GM21367 (cell line): Measurements from ENCODE around the gene DEFB131B.
"Not testable (repeated sequence)": the region's sequence is repeated elsewhere in the genome, so short reads cannot be mapped to it uniquely, and the experiment has no call there.

Experiments
- ATAC-seq: cut with Tn5 transposase; IDR thresholded peaks from one replicate; pipeline ENCODE4 v1.9.1; 2021; ENCODE audit not compliant: unreplicated experiment

The DEFB131B gene

DNA sequence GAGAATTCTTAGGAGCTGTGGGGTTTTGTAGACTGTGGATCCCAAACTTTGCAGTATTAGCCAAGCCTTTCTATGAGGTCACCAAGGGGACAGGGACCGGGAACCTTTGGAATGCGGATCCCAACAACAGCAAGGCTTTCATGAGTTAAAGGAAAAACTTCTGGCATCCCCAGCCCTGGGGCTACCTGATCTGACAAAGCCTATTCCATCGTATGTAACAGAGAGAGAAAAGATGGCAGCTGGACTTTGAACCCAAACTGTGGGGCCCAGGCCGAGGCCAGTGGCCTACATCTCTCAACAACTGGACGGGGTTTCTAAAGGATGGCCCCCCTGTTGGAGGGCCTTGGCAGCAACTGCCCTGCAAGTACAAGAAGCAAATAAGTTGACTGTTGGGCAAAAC, 32.5 kb downstream of the DEFB131B start:
- ATAC-seq, result not testable (repeated sequence)

- not testable (repeated sequence) for ATAC-seq
Observed at GRCh38 chr11:71911321-71911985, 33.2 kb downstream of the DEFB131B start.

- not testable (repeated sequence) for ATAC-seq
Observed at GRCh38 chr11:71911986-71912340, 33.7 kb downstream of the DEFB131B start.

GRCh38 chr11:71913756-71914526, 35.7 kb downstream of the DEFB131B start:
- no peak for ATAC-seq

- no peak for ATAC-seq
Observed at GRCh38 chr11:71914617-71915189, 36.5 kb downstream of the DEFB131B start.

GRCh38 chr11:71917646-71918140, 39.4 kb downstream of the DEFB131B start:
- no peak for ATAC-seq

DNA sequence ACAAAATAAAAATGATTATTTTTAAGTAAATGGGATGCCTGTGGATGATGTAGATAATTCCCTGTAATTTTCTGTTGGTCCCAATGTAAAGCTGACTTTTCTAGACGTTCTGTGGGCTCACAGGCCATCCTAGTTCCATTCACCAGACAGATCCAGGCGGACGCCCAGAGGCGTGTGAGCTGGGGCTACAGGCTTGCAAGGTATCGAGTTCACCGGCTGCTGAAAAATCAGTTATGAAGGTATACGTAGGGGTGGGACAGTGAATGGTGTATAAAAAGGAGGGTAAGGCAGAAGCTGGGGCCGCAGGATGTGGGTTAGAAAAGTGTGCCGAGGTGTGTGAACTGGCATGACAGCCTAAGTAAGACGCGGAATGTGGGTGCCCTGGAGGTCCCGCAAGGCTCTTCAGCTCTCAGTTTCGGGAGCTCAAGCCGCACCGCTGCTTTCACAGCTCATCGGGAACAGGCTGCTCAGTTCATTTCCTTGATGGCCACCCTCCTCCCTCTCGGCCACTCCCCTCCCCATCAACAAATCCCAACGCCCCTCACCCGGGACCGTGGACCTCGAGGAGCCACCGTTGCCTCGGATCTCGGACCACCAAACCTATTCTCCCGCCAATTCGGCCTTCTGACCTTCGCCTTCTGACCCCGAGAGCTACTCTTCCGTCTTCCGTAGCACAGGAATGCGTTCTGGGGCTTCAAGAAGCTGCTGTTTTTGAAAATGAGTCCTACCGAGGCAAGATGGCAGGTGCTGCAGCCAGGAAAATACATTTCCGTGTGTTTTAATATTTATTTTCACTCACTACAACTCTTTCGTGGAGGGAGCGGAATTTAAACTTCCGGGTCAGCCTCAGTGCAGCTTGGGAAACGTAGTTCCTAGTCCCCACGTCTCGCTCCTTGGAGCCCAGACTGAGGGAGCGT, 49.8 kb downstream of the DEFB131B start, which contains the start of gene XNDC1N:
XNDC1N (minus strand) TSS at position 775 of the 917 bp plus-strand sequence. CDS start 5,241 bp downstream, outside the sequence.
- peak; percentile 50 for ATAC-seq

DNA sequence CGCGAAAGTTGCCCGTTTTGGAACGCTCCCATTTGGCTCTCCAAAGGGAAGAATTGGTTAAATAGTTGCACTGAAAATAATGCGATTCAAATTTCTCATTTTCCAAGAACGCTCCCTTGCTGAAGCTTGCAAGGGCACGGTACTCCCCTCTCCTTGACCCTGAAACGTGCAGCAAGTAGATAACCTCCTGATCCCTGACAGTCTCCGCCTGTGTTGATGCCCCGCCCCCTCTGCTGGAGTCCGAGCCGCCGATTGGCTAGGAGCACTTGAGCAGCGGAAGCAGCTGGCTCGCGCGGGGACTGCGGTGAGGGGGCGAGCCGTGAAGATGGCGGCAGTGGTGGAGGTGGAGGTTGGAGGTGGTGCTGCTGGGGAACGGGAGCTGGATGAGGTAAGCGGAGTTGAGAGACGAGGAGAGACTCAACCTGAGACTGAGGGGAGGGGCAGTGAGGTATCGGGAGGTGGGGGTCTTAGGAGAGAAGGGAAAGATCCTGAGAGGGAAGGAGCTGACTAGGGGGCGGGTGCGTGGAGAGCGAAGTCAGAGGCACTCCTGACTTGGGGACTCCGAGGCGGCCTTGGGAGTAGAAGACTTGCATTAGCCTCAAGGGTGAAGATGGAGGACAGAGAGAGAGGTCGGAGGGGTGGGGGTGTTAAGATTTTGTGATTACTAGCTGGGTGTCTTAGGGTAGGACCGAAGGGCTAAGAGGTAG, 50.6 kb downstream of the DEFB131B start, which contains the start of gene RNF121:
RNF121 (plus strand) TSS at position 310 of the 707 bp plus-strand sequence; CDS start at position 326, 16 bp downstream.
- peak; percentile 63 for ATAC-seq

DNA sequence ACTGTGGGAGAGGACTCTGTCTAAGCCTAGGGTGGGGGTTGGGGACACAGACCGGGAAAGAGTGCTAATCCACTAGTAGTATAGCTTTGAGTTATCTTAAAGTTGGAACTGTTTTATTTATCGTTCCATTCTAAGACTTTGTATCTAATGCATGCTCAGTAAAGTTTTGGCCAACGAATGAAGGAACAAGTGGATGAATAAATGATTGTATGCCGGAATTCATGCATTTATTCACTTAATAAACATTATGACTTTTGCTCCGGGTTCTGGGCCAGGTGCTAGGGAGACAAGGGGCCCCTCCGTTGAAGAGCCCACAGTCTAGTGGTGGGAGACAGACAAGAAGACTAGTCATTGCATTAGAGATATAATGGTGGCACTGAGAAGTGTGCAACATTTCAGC, 51.2 kb downstream of the DEFB131B start:
- ATAC-seq, result no peak

DNA sequence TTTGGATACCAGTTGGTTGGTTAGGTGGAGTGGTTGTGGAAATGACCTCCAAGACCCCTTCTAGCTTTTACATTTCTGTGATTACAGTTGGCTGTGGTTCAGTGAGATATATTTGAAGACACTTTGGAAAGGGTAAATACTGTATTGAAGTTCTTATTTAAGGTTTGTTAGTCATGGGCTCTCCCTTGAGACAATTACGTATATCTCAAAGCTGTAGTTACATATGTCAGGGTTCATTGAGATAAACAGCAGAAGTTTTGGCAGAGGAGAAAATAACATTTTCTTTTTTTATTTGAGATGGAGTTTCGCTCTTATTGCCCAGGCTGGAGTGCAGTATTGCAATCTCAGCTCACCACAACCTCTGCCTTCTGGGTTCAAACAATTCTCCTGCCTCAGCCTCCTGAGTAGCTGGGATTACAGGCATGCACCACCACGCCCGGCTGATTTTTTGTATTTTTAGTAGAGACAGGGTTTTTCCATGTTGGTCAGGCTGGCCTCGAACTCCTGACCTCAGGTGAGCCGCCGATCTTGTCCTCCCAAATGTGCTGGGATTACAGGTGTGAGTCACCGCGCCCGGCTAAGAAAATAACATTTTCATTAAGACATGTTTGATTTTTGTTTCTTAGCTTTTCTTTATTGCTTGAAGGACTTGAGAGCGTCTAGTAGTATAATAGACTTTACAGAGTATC, 52.4 kb downstream of the DEFB131B start:
- no peak for ATAC-seq

DNA sequence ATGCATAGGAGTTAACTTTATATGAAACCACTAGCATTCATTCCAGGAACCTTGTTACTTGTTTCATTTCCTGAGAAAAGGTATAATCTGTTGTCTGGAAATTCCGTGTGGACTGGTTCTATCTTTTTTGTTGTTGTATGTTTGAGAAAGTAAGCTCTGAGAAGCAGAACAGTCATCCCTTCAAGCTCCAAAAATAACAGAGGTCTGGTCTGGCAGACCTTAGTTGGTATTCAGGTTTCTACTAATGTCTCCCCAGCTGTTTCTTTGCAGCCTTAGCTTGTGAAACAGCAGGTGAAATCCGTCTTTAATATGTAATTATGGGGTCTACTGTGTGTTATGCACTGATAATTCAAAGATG, 53.0 kb downstream of the DEFB131B start:
- ATAC-seq, result no peak

- ATAC-seq, result no peak
Observed at GRCh38 chr11:71933141-71933933, 55.1 kb downstream of the DEFB131B start.
